Uterus (tissue), 2 donors: Measurements from ENCODE around the gene TM2D3.

Source experiments
- CTCF ChIP-seq, 4 experiments: fragments of 200-600 bp in 2 of 4; fragments of 450-650 bp in 2 of 4; sonication (generic) in 2 of 4; IDR thresholded peaks; one replicate each; pipeline ENCODE4 v1.5.1; 2016 to 2019; ENCODE audit warnings: antibody characterized with exemption in 4 of 4, mild to moderate bottlenecking in 2 of 4, moderate library complexity in 1 of 4
- POLR2A ChIP-seq, 2 donors: fragments of 450-650 bp; IDR thresholded peaks; one replicate each; pipeline ENCODE4 v1.6.1; 2016; ENCODE audit warnings: antibody characterized with exemption in 2 of 2, mild to moderate bottlenecking in 1 of 2, moderate library complexity in 1 of 2

- TF ChIP-seq POLR2A (IDR thresholded peaks at IDR 0.05) (no peak), CTCF (IDR thresholded peaks at IDR 0.05) (no peak)
These were observed 44.6 kb upstream of the TM2D3 start for GRCh38 chr15:101696829-101697228.
